Stimulated activated CD8-positive, alpha-beta memory T cell treated with anti-CD3 and anti-CD28 coated beads, Interleukin-7, amount 100 ng/mL, for 24 hours (primary cell): ENCODE data around the gene LRP3.
"Not testable (repeated sequence)": the region's sequence is repeated elsewhere in the genome, so short reads cannot be mapped to it uniquely, and the experiment has no call there.

Experiments used
- DNase-seq: peaks from one replicate; pipeline ENCODE4 v3.0.0-alpha.2; 2020; ENCODE audit warnings: low read depth

Gene LRP3

DNA sequence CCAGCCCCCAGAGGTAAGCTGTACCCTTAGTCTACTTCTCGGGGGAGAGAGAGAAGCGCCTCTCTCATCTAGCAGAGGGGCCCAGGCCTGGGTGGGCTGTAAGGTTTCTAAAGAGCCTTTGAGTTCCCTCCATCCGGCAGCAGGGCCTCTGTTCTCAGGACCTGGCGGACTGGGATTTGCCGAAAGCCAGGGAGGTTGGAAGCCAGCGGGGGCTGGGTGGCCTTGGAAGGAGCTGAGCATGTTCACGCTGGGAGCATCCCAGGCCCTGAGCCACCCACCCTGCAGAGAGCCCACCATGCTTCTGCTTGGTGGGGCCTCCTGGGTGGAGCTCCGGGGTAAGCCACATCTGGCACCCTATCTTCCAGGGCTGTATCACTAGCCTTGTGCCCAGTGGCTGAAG, 23.8 kb downstream of the LRP3 start:
- no peak for DNase-seq

- no peak for DNase-seq
Observed at GRCh38 chr19:33219261-33219815, 25.2 kb downstream of the LRP3 start.

- DNase-seq, result no peak
Observed at GRCh38 chr19:33220115-33220514, 26.0 kb downstream of the LRP3 start.

- no peak for DNase-seq
Observed at GRCh38 chr19:33220735-33221134, 26.6 kb downstream of the LRP3 start.

GRCh38 chr19:33221638-33222037, 27.5 kb downstream of the LRP3 start:
- no peak for DNase-seq

DNA sequence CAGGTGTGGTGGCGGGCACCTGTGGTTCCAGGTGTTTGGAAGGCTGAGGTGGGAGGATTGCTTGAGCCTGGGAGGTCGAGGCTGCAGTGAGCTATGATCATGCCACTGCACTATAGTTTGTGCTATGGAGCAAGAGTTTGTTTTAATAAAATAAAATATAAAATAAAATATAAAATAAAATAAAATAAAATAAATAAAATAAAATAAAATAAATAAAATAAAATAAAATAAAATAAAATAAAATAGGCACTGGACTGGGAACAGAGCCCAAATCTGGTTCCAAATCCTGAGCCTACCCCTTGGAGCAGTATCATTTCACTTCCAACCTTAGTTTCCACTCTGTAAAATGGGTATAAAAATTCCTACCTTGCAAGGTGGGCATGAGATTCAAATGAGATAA, 28.1 kb downstream of the LRP3 start:
- DNase-seq, result not testable (repeated sequence)

DNA sequence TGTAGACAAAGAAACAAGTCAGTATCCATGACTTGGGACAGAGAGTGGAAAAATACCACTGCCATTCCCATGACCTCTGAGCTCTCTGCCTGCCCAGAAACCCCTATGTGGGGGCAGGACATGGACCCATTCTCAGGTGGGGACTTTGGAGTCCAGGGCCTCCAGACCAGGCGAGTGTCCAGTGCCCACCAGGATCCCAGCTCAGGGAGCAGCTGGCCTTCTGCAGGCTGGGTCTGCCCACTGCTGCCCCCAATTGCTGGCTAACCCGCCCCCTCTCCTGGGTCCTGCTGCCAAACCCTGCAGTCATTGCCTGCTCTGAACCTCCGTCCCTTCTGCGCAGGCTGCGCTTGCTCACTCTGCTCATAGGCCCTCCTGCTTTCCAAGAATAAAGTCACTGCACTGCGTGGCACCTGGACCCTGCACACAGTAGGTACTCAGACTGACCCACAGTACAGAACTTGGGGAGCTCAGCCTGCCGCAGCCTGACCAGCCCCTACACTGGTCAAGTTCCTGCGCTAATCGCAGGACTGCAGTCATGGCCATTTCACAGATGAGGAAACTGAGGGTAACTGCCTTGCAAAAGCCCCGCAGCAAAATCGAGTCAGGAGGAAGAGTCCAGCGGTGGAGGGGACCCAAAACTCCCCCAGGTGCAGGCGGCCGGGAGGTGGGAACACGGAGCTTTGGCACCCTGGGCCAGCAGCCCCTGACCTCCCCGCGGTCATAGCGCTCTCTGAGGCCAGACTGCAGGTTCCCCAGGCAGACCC, 30.7 kb downstream of the LRP3 start:
- DNase-seq, result no peak

GRCh38 chr19:33225458-33225926, 31.4 kb downstream of the LRP3 start, which contains the start of gene SLC7A10:
TSS of gene SLC7A10 (minus strand) at chr19:33225850. CDS start at chr19:33225703, 147 bp downstream.
- DNase-seq, result no peak

- no peak for DNase-seq
Observed at GRCh38 chr19:33226550-33227241, 32.6 kb downstream of the LRP3 start.

- no peak for DNase-seq
Observed at GRCh38 chr19:33227242-33227650, 33.1 kb downstream of the LRP3 start.

GRCh38 chr19:33227870-33228599, 33.9 kb downstream of the LRP3 start:
- DNase-seq, result no peak

DNA sequence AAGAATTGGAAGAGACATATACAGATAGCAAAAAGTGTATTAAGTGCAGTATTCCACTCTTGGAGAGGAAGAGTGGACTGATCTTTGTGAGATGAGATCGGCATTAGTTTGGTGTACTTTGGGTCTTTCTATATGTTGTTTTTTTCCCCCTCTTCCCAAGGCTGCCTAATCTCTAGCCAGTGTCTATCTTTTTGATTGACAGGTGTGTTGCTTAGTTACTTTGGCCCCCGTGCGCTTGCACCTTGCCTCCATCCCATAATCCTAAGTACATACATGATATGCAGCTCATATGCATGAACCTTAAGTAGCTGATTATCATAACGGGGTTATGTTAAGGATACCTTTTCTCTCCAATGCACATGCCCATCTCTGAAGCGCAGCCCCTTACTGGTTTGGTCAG, 35.8 kb downstream of the LRP3 start:
- DNase-seq, result no peak

DNA sequence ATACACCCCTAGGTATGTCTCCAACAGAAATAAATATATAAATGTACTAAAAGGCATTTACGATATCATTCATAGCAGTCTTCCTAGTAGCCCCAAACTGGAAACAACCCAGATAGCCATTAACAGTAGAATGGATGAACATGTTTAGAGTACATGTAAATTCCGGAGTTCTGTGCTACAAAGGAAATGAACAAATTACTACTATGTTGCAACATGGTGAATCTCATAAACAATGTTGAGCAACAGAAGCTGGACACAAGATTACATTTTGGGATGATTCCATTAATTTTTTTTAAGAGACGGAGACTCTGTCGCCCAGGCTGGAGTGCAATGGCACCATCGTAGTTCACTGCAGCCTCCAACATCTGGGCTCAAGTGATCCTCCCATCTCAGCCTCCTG, 37.4 kb downstream of the LRP3 start:
- DNase-seq, result no peak

DNA sequence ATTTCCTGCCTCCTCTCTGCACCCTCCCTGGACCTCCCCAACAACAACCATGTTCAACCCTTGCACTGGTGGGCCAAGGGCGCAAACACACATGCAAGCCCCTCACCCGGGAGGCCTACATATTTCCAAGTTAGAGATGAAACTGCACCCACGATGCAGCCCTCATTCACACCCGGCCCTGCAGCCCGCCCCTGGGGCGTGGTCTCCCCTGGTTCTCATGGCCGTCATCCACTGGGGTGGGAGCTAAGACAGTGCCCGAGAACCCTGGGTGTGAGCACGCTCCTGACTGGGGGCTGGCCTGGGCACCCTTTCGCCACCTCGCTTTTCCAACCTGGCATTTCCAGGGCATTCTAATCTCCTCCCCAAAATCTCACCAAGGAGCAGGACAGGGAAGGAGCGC, 38.5 kb downstream of the LRP3 start:
- DNase-seq, result no peak

DNA sequence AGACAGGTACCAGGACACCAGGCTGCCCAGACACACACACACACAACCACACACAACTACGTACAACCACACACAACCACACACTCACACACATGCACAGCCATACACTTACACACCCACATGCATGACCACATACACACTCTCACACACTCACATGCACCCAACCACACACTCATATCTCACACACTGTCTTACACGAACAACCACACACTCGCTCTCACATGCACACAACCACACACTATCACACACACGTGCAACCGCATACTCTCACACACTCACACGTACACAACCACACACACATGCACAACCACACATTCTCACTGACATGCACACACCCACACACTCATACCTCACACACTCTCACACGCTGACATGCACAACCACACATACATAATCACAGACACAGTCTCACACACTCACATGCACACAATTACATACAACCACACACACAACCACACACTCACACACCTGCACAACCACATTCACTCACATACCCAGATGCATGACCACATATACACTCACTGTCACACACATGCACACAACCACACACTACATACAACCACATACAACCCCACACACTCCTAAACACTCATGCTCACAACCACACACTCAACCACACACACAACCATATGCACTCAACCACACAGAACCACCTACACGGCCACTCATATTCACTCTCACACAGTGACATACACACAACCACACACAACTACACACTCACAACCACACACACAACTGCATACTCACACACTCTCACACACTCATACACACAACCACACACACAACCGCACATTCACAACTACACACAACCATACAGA, 39.1 kb downstream of the LRP3 start:
- no peak for DNase-seq

DNA sequence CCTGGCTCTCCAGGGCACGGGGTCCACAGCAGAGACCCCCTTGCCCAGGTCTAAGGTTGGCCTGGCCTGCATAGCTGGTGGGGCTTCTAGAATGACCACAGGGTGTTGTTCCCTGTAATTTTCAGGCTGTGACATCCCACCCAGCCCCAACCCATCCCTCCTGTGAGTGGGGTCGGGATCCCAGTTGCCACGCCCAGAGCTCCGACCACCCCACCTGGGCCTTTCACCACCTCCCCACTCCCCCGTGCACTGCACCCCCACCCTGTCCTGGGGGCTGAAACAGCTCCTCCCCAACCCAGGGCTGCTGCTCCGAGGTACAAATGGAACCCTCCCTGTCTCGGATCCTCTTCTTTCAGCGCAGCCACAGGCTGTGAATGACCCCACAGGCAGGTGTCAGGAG, 40.0 kb downstream of the LRP3 start:
- DNase-seq, result no peak

GRCh38 chr19:33234736-33235135, 40.6 kb downstream of the LRP3 start:
- no peak for DNase-seq

GRCh38 chr19:33235269-33235995, 41.3 kb downstream of the LRP3 start:
- DNase-seq, result peak; percentile 77

GRCh38 chr19:33235996-33236350, 41.8 kb downstream of the LRP3 start:
- no peak for DNase-seq

GRCh38 chr19:33236696-33237390, 42.7 kb downstream of the LRP3 start:
- no peak for DNase-seq
